Measurements from ENCODE around the gene ZSCAN5B. TPM values are rescaled to one million over a fixed set of nuclear protein-coding genes. Genes with fewer than 3 reads are reported as not detected.
"Not testable (repeated sequence)": the region's sequence is repeated elsewhere in the genome, so short reads cannot be mapped to it uniquely, and the experiment has no call there.

ZSCAN5B gene
- total RNA-seq, 2 donors from 2014 or later = 1.9 TPM; not detected in 1

- intact Hi-C loops (cut with DNase I) = no loop called here
- Histone ChIP-seq H3K9me3 (no peaks in the 10 kb centered on the region), H3K36me3 (no peaks in the 10 kb centered on the region), H3K4me1 (replicated peaks) (no peaks in the 10 kb centered on the region), H3K4me3 (no peak overlapping the region), H3K27ac (no peak overlapping the region), H3K27me3 (replicated peaks; ENCODE audit: insufficient read depth) (no peaks in the 10 kb centered on the region)
- DNase-seq (ENCODE audit: low spot score) = no peak
- no peak for TF ChIP-seq POLR2AphosphoS5 (IDR thresholded peaks at IDR 0.05)
- TF ChIP-seq POLR2A (IDR thresholded peaks at IDR 0.05) = no peak
- no peak for TF ChIP-seq CTCF (IDR thresholded peaks at IDR 0.05)
- WGBS = 83% methylated on average over 11 of the region's 11 CpGs
Measured at GRCh38 chr19:56150358-56150757, 47.2 kb downstream of the ZSCAN5B start.

- TF ChIP-seq POLR2A (IDR thresholded peaks at IDR 0.05) = no peak
- TF ChIP-seq CTCF (IDR thresholded peaks at IDR 0.05) = no peak
- no peak for TF ChIP-seq POLR2AphosphoS5 (IDR thresholded peaks at IDR 0.05)
- no peak for DNase-seq (ENCODE audit: low spot score)
- no peaks in the 10 kb centered on the region for H3K4me1 ChIP-seq (replicated peaks)
- no peaks in the 10 kb centered on the region for H3K36me3 ChIP-seq
- no peak overlapping the region for H3K4me3 ChIP-seq
- H3K27ac ChIP-seq = no peak overlapping the region
- 83% methylated on average over 5 of the region's 5 CpGs for WGBS
- no peaks in the 10 kb centered on the region for H3K9me3 ChIP-seq
- H3K27me3 ChIP-seq (replicated peaks; ENCODE audit: insufficient read depth) = no peaks in the 10 kb centered on the region
- intact Hi-C loops (cut with DNase I) = no loop called here
Measured at GRCh38 chr19:56149656-56150038, 47.9 kb downstream of the ZSCAN5B start.

GRCh38 chr19:56148955-56149655 is 48.5 kb downstream of the ZSCAN5B start:
- H3K36me3 ChIP-seq; H3K27ac ChIP-seq; H3K9me3 ChIP-seq; H3K4me1 ChIP-seq (replicated peaks); intact Hi-C loops (cut with DNase I); H3K4me3 ChIP-seq; DNase-seq (ENCODE audit: low spot score); H3K27me3 ChIP-seq (replicated peaks; ENCODE audit: insufficient read depth): not testable (repeated sequence)
- WGBS = 92% methylated on average over 12 of the region's 12 CpGs

GRCh38 chr19:56148096-56148495 is 49.5 kb downstream of the ZSCAN5B start:
- TF ChIP-seq POLR2A (IDR thresholded peaks at IDR 0.05) = no peak
- no peak for TF ChIP-seq CTCF (IDR thresholded peaks at IDR 0.05)
- no peak for TF ChIP-seq POLR2AphosphoS5 (IDR thresholded peaks at IDR 0.05)
- peaks cover 5% of the 10 kb centered on the region for H3K4me1 ChIP-seq (replicated peaks)

GRCh38 chr19:56147307-56147706 is 50.3 kb downstream of the ZSCAN5B start:
- Histone ChIP-seq H3K4me1 (replicated peaks) (peaks cover 13% of the 10 kb centered on the region), H3K9me3 (no peaks in the 10 kb centered on the region), H3K27ac (no peak overlapping the region), H3K4me3 (no peak overlapping the region), H3K27me3 (replicated peaks; ENCODE audit: insufficient read depth) (no peaks in the 10 kb centered on the region), H3K36me3 (no peaks in the 10 kb centered on the region)
- WGBS = 93% methylated on average over 22 of the region's 22 CpGs
- intact Hi-C loops (cut with DNase I) = no loop called here
- TF ChIP-seq POLR2A (IDR thresholded peaks at IDR 0.05) = no peak
- TF ChIP-seq POLR2AphosphoS5 (IDR thresholded peaks at IDR 0.05) = no peak
- TF ChIP-seq CTCF (IDR thresholded peaks at IDR 0.05) = no peak
- DNase-seq (ENCODE audit: low spot score) = no peak

More at GRCh38 chr19:56148096-56148495, 49.5 kb downstream of the ZSCAN5B start:
- intact Hi-C loops (cut with DNase I) = no loop called here
- no peaks in the 10 kb centered on the region for H3K36me3 ChIP-seq
- H3K27ac ChIP-seq = no peak overlapping the region
- DNase-seq (ENCODE audit: low spot score) = no peak
- H3K9me3 ChIP-seq = no peaks in the 10 kb centered on the region
- H3K27me3 ChIP-seq (replicated peaks; ENCODE audit: insufficient read depth) = no peaks in the 10 kb centered on the region
- H3K4me3 ChIP-seq = no peak overlapping the region
- WGBS = 82% methylated on average over 15 of the region's 15 CpGs

All from prostate gland (tissue), 2 donors.